Right cardiac atrium (tissue), 5 donors: ENCODE results near the gene GRIK4. TPM values are rescaled to one million over a fixed set of nuclear protein-coding genes. Genes with fewer than 3 reads are reported as not detected.

ENCODE experiments used
- ATAC-seq, 2 donors: fragments of 200-7000 bp; cut with Tn5 transposase; one replicate each; pipeline versions ENCODE4 v1.8.0 to v1.9.1; 2020; ENCODE audit warnings: moderate library complexity in 2 of 2, mild to moderate bottlenecking in 1 of 2
- DNase-seq, 3 donors: peaks; one replicate each; pipeline ENCODE4 v3.0.0-alpha.2; 2020
- H3K27ac ChIP-seq: one replicate; pipeline ENCODE4 v1.5.1; 2013; ENCODE audit warnings: mild to moderate bottlenecking, low read length, control low read depth, moderate library complexity
- H3K27me3 ChIP-seq: one replicate; pipeline ENCODE4 v1.6.1; 2013; ENCODE audit not compliant: control insufficient read depth, insufficient read depth
- H3K4me1 ChIP-seq: one replicate; pipeline ENCODE4 v1.6.1; 2013; ENCODE audit warnings: low read length; ENCODE audit not compliant: control insufficient read depth, insufficient read depth
- H3K4me3 ChIP-seq: one replicate; pipeline ENCODE4 v1.5.1; 2013; ENCODE audit warnings: low read length, control low read depth
- H3K9me3 ChIP-seq: one replicate; pipeline ENCODE4 v1.6.1; 2013; ENCODE audit warnings: low read length; ENCODE audit not compliant: control insufficient read depth
- WGBS: extraction: QIAGEN DNeasy Blood & Tissue Kit; methylation state at CpG from one replicate; pipeline ENCODE4 v1.1.7; 2013; 5-methylcytosine and 5-hydroxymethylcytosine counted together
- intact Hi-C, 4 donors: fragments of 100-400 bp; cut with DNase I; formaldehyde crosslinking; loops; one replicate each; pipeline versions ENCODE4 v1.11.0 to v1.14.0; 2022 to 2023
- polyA plus RNA-seq: library from polyadenylated mRNA; stranded (reverse); fragments of 200-250 nt; gene quantifications from one replicate; pipeline ENCODE4 v1.2.3, GENCODE V29; 2013
- total RNA-seq, 4 donors: library from RNA; stranded (reverse); fragmentation: NEBNext Ultra II Directional; extraction: Animal tissue kit (Norgen Biotek cat#: 25700); gene quantifications; one replicate each; pipeline ENCODE4 v1.2.1, GENCODE V29; 2021
- donor health status: healthy with polysubstance abuse.
- donor health status: DM: no; HTN: yes; CAD: no.
- donor health status: DM: no; HTN: no; CAD: no.
- donor health status: DM: no; HTN: yes; CAD: no; lungs with severe emphysema.
- donor health status: DM: yes; HTN: yes; CAD: no.

GRIK4 gene
- total and polyA plus RNA-seq, 5 donors, result 0.32 to 3.4 (median 0.80) TPM; not detected in 1

GRCh38 chr11:120566176-120566575 lies 54.6 kb downstream of the GRIK4 start:
- intact Hi-C loops, result loop anchor here in 1 of 4 donors (10.0 kb wide), 1 partner anchor 51 kb away; the partner anchor contains the start of gene GRIK4
- no peak overlapping the region for H3K27ac ChIP-seq
- peaks cover 2% of the 10 kb centered on the region for H3K4me1 ChIP-seq
- H3K27me3 ChIP-seq, result no peaks in the 10 kb centered on the region
- 51% methylated on average over 5 of the region's 5 CpGs for WGBS
- no peak for ATAC-seq
- no peaks in the 10 kb centered on the region for H3K9me3 ChIP-seq
- DNase-seq, result no peak
- H3K4me3 ChIP-seq, result no peak overlapping the region

- intact Hi-C loops, result loop anchor here in 1 of 4 donors (10.0 kb wide), 1 partner anchor 54 kb away; the partner anchor contains the start of gene GRIK4
- Histone ChIP-seq H3K27me3 (no peaks in the 10 kb centered on the region), H3K27ac (no peak overlapping the region), H3K4me3 (no peak overlapping the region), H3K9me3 (no peaks in the 10 kb centered on the region), H3K4me1 (peaks cover under 1% of the 10 kb centered on the region)
- no peak for ATAC-seq
- DNase-seq, result no peak
- 92% methylated on average over 8 of the region's 8 CpGs for WGBS
Observed at GRCh38 chr11:120568572-120569307, 57.2 kb downstream of the GRIK4 start.

- 79% methylated on average over 7 of the region's 7 CpGs for WGBS
- H3K4me3 ChIP-seq, result no peak overlapping the region
- DNase-seq, result no peak
- no peak overlapping the region for H3K27ac ChIP-seq
- ATAC-seq, result no peak
- no peaks in the 10 kb centered on the region for H3K4me1 ChIP-seq
- no peaks in the 10 kb centered on the region for H3K27me3 ChIP-seq
- H3K9me3 ChIP-seq, result no peaks in the 10 kb centered on the region
- intact Hi-C loops, result loop anchor here in 1 of 4 donors (10.0 kb wide), 1 partner anchor 55 kb away; the partner anchor contains the start of gene GRIK4
Observed at GRCh38 chr11:120569861-120570260, 58.3 kb downstream of the GRIK4 start.

- DNase-seq, result no peak
- WGBS, result 71% methylated on average over 1 of the region's 1 CpG
- Histone ChIP-seq H3K27ac (no peak overlapping the region), H3K4me3 (no peak overlapping the region), H3K4me1 (no peaks in the 10 kb centered on the region), H3K27me3 (no peaks in the 10 kb centered on the region), H3K9me3 (no peaks in the 10 kb centered on the region)
- ATAC-seq, result no peak
- intact Hi-C loops, result no loop called here
Observed at GRCh38 chr11:120571476-120571875, 59.9 kb downstream of the GRIK4 start.

- no peaks in the 10 kb centered on the region for H3K4me1 ChIP-seq
- 91% methylated on average over 10 of the region's 10 CpGs for WGBS
- no peaks in the 10 kb centered on the region for H3K9me3 ChIP-seq
- no peak overlapping the region for H3K4me3 ChIP-seq
- intact Hi-C loops, result no loop called here
- H3K27me3 ChIP-seq, result no peaks in the 10 kb centered on the region
- no peak for ATAC-seq
- no peak overlapping the region for H3K27ac ChIP-seq
- DNase-seq, result no peak
Observed at GRCh38 chr11:120573756-120574354, 62.3 kb downstream of the GRIK4 start.

GRCh38 chr11:120574876-120575275 lies 63.3 kb downstream of the GRIK4 start:
- 87% methylated on average over 8 of the region's 8 CpGs for whole genome bisulfite sequencing
- Histone ChIP-seq H3K27me3 (no peaks in the 10 kb centered on the region), H3K4me1 (no peaks in the 10 kb centered on the region), H3K27ac (no peak overlapping the region), H3K9me3 (no peaks in the 10 kb centered on the region), H3K4me3 (no peak overlapping the region)
- no peak for DNase-seq
- intact Hi-C loops, result no loop called here
- ATAC-seq, result no peak

- H3K4me3 ChIP-seq, result no peak overlapping the region
- no peaks in the 10 kb centered on the region for H3K4me1 ChIP-seq
- 88% methylated on average over 9 of the region's 9 CpGs for WGBS
- H3K9me3 ChIP-seq, result no peaks in the 10 kb centered on the region
- H3K27ac ChIP-seq, result no peak overlapping the region
- intact Hi-C loops, result no loop called here
- ATAC-seq, result no peak
- no peak for DNase-seq
- no peaks in the 10 kb centered on the region for H3K27me3 ChIP-seq
Observed at GRCh38 chr11:120575461-120575860, 63.9 kb downstream of the GRIK4 start.

- H3K4me3 ChIP-seq, result no peak overlapping the region
- H3K27ac ChIP-seq, result no peak overlapping the region
- DNase-seq (no peak), ATAC-seq (no peak)
- no peaks in the 10 kb centered on the region for H3K9me3 ChIP-seq
- no peaks in the 10 kb centered on the region for H3K4me1 ChIP-seq
- 85% methylated on average over 7 of the region's 7 CpGs for WGBS
- intact Hi-C loops, result no loop called here
- H3K27me3 ChIP-seq, result no peaks in the 10 kb centered on the region
Observed at GRCh38 chr11:120576606-120577005, 65.1 kb downstream of the GRIK4 start.

- H3K27ac ChIP-seq, result no peak overlapping the region
- ATAC-seq, result no peak
- no peaks in the 10 kb centered on the region for H3K27me3 ChIP-seq
- no peaks in the 10 kb centered on the region for H3K4me1 ChIP-seq
- WGBS, result 96% methylated on average over 2 of the region's 2 CpGs
- no peak for DNase-seq
- intact Hi-C loops, result no loop called here
- H3K9me3 ChIP-seq, result no peaks in the 10 kb centered on the region
- no peak overlapping the region for H3K4me3 ChIP-seq
Observed at GRCh38 chr11:120577041-120577440, 65.5 kb downstream of the GRIK4 start.

GRCh38 chr11:120577624-120578363 lies 66.2 kb downstream of the GRIK4 start:
- DNase-seq (no peak), ATAC-seq (no peak)
- intact Hi-C loops, result no loop called here
- H3K27ac ChIP-seq, result no peak overlapping the region
- 73% methylated on average over 7 of the region's 7 CpGs for WGBS
- no peaks in the 10 kb centered on the region for H3K4me1 ChIP-seq
- H3K9me3 ChIP-seq, result no peaks in the 10 kb centered on the region
- H3K27me3 ChIP-seq, result no peaks in the 10 kb centered on the region
- no peak overlapping the region for H3K4me3 ChIP-seq

- no peak for ATAC-seq
- Histone ChIP-seq H3K4me3 (no peak overlapping the region), H3K9me3 (no peaks in the 10 kb centered on the region), H3K27ac (no peak overlapping the region), H3K27me3 (no peaks in the 10 kb centered on the region), H3K4me1 (no peaks in the 10 kb centered on the region)
- WGBS, result 69% methylated on average over 14 of the region's 14 CpGs
- intact Hi-C loops, result no loop called here
- no peak for DNase-seq
Observed at GRCh38 chr11:120578596-120579154, 67.1 kb downstream of the GRIK4 start.
